GM12892 (cell line): ENCODE data around the gene PLCG2.
"Not testable (repeated sequence)": the region's sequence is repeated elsewhere in the genome, so short reads cannot be mapped to it uniquely, and the experiment has no call there.

Experiments used
- DNase-seq: peaks from one replicate; pipeline ENCODE4 v3.0.0; 2011; ENCODE audit not compliant: insufficient read length
- FAIRE-seq: peaks from 2 replicates; lab custom pipeline; 2011; peaks lifted over from hg19 to GRCh38; lab: Jason Lieb, UNC
- POLR2A ChIP-seq: IDR thresholded peaks from 2 replicates; pipeline ENCODE4 v1.6.1; 2011; ENCODE audit warnings: low read depth, low read length, control low read depth
- POLR2AphosphoS5 ChIP-seq: IDR thresholded peaks from 2 replicates; pipeline ENCODE4 v1.6.1; 2011; ENCODE audit warnings: low read depth, low read length, control low read depth
- TAF1 ChIP-seq: IDR thresholded peaks from 2 replicates; pipeline ENCODE4 v1.6.1; 2011; ENCODE audit warnings: low read depth, mild to moderate bottlenecking, control low read depth, low read length, borderline replicate concordance

Gene PLCG2

GRCh38 chr16:82005027-82005830, 226.1 kb downstream of the PLCG2 start:
- no peak for TF ChIP-seq POLR2A
- TF ChIP-seq POLR2AphosphoS5, result no peak
- no peak for FAIRE-seq
- DNase-seq, result no peak

GRCh38 chr16:82006036-82006435, 226.9 kb downstream of the PLCG2 start:
- TF ChIP-seq POLR2A, result no peak
- no peak for TF ChIP-seq POLR2AphosphoS5
- TF ChIP-seq TAF1, result no peak
- no peak for DNase-seq
- no peak for FAIRE-seq

GRCh38 chr16:82007189-82007588, 228.1 kb downstream of the PLCG2 start:
- TF ChIP-seq POLR2AphosphoS5 (no peak), POLR2A (no peak), TAF1 (no peak)
- FAIRE-seq (no peak), DNase-seq (no peak)

GRCh38 chr16:82008957-82009592, 230.0 kb downstream of the PLCG2 start:
- DNase-seq (no peak), FAIRE-seq (no peak)
- TF ChIP-seq POLR2AphosphoS5 (no peak), TAF1 (no peak), POLR2A (no peak)

- DNase-seq, FAIRE-seq: not testable (repeated sequence)
Measured at GRCh38 chr16:82009789-82010188, 230.7 kb downstream of the PLCG2 start.

- no peak for FAIRE-seq
- DNase-seq, result no peak
Measured at GRCh38 chr16:82010649-82011048, 231.6 kb downstream of the PLCG2 start.

GRCh38 chr16:82011199-82011641, 232.1 kb downstream of the PLCG2 start, which contains the start of gene SDR42E1:
Gene SDR42E1, minus strand, starts transcription at chr16:82011470. Its CDS starts 10,612 bp downstream, at chr16:82000858.
- TF ChIP-seq POLR2AphosphoS5 (no peak), POLR2A (peak; percentile 69; the same call in 1 of the 2 replicates), TAF1 (0 out of 2 replicates have a peak, but pooled peaks have one; percentile 50)
- peak; percentile 70 for DNase-seq
- FAIRE-seq, result peak; percentile 88

More at GRCh38 chr16:82010649-82011048, 231.6 kb downstream of the PLCG2 start:
- TF ChIP-seq POLR2A (no peak), TAF1 (no peak), POLR2AphosphoS5 (no peak)
